Measurements from ENCODE around the gene HTR4.

- TF ChIP-seq CTCF (IDR thresholded peaks at IDR 0.05), result no peak
- no peak for TF ChIP-seq POLR2A (IDR thresholded peaks at IDR 0.05)
- TF ChIP-seq EP300 (IDR thresholded peaks at IDR 0.05; ENCODE audit: low read depth), result no peak
These were observed 140.0 kb downstream of the HTR4 start for GRCh38 chr5:148514344-148514743.
